Measurements from ENCODE around the gene MAML1.
"Not testable (repeated sequence)": the region's sequence is repeated elsewhere in the genome, so short reads cannot be mapped to it uniquely, and the experiment has no call there.

MAML1 gene

DNA sequence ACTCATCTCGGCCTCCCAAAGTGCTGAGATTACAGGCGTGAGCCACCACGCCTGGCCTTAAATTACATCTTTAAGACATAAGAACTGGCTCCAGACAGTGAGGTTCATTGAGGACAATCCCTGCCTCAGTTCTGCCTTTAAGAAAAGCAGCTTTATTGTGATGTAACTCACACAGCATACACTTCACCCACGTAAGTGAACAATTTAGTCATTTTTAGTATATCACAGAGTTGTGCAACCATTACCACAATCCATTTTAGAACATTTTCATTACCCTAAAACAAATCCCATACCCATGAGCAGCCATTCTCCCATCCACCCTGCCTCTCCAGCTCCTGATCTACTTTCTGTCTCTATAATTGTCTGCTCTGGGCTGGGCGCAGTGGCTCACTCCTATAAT is 37.2 kb downstream of the MAML1 start:
- no peak for DNase-seq

DNA sequence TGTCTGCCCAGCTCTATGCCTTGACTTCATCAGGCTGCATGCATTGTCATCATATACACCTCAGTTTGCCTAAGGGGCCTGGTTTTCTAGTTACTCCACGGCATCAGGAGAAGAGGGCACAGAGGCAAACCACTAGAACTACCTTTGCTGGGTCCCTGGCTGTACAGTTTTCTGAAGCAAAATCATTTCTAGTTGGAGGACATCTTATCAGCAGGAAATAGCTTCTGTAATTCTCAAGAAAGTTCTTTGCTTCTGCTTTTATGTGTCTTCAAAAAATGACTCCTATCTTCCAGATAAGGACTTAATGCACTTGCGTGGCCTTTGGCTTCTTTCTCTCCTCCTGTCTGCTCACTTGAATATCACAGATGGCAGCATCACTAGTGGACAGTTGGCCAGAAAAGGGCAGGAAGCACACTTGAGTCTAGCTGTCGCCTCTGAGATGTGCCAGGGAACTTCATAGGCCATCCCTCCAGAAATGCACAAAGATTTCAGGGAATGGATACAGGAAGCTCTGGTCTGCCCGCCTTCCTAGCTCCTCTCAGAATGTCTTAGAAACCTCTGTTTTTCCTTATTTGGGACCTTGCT is 38.8 kb downstream of the MAML1 start:
- DNase-seq: no peak

- no peak for DNase-seq
Measured at GRCh38 chr5:179772351-179772750, 39.7 kb downstream of the MAML1 start.

- no peak for DNase-seq
Measured at GRCh38 chr5:179773686-179774040, 41.0 kb downstream of the MAML1 start.

- no peak for DNase-seq
Measured at GRCh38 chr5:179774442-179774841, 41.8 kb downstream of the MAML1 start.

DNA sequence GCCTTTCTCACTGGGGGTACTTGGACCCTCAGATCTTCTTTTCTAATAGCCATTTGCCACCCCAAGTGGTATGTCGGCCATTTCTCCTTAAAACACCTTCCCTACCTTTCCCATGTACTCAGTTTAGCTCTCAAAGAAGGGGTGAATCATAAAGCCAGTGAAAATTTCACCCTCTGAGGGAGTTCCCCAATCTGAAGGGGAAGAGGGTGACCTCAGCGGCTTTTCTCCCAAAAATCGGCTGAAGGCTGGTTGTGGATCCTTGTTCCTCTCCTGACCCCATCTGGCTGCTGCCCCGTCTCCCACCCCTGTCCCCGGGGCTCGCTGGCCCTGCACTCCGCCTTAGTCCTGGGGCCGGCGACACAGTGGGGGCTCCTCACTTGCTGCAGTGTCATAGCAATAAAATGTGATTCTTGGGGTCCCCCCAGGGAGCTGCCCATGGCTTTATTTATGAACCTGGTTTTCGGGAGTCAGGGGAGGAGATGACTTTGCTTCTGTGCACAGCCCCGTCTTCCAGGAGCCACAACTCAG is 43.9 kb downstream of the MAML1 start:
- DNase-seq: no peak

DNA sequence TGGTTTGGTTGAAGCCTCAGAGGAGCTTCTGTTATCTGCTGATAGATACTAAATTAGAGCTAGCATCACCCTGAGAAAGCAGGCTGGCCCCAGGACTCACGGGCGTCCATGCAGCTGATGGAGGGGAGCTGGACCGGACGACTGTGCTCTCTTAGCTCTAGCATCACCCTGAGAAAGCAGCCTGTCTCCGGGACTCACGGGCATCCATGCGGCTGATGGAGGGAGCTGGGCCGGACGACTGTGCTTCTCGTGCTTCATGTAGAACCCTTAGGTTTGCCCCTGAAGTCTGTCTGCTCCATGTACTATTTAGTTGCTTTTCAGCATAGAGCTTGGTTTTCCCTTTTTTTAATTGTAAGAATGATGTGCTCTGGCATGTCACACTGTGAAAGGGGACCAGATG is 44.8 kb downstream of the MAML1 start:
- DNase-seq: no peak

DNA sequence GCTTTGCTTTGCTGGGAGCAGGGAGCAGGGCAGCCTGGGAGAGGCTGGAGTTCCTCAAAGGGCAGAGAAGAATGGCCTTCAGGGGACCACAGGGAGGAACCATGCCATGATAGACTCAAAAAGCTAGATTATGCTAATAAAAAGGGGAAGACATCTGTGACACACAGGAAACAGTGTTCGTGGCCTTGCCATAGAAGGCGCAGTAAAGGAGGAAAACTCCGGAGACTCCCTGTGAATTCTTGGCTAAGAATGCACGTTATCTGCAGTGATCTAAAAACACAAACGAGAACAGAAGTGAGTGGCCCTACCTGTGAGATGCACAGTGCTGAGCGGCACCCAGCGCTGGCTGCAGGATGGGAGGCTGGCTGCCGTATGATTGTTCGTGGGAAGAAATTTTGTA is 45.3 kb downstream of the MAML1 start:
- DNase-seq: no peak

DNA sequence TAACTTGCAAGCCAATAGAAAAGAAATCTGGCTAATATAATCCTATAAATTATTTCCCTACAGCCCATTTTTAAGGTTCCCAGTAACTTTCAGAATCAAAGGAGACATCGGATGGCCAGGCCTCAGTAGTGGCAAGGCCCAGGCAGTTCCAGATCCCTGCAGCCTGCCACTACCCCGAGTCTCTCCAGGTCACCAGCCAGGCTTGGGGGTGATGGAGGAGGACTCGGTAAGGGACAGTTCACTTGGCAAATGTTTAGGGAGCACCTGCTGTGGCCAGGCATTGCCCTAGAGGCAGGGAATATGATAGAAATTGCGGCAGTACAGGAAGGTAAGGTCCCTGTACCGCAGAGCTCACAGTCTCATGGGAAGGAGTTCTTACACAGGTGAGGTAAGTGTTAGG is 46.0 kb downstream of the MAML1 start:
- DNase-seq: no peak

- DNase-seq: no peak
Measured at GRCh38 chr5:179779826-179780225, 47.2 kb downstream of the MAML1 start.

- no peak for DNase-seq
Measured at GRCh38 chr5:179780362-179780761, 47.7 kb downstream of the MAML1 start.

DNA sequence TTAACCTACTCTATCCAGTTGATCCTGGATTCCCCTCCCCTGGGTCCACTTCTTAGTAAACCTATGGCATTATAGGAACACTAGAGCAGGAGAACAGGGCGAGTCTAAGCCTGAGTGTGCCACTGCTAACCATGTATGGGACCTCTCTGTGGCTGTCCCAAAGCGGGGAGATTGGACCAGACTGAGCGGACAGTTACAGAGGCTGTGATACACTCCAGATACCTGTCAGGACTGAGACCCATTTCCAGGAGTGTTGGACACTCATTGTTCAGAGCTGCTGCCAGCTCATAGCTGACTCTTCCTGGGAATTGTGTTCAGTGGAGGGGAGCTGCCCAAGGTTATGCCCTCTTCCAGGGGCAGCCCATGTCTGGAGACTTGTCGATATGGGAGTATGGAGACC is 49.2 kb downstream of the MAML1 start:
- no peak for DNase-seq

DNA sequence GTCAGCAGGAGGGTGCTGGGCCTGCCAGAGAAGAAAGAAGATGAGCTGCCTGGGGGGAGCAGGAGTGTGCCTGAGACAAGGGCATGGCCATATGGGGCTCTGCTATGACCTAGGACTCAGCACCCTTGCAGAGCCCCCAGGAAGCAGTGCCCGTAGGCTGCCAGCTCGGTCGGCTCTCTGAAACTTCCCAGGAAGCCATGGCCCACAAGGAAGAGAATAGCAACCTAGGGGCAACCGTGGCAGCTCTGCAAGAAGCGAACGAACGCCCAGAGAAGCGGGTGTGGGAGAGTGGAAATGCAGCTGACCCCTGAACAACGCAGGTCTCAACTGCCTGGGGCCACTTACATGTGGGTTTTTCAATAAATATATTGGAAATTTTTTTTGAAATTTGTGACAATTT is 50.5 kb downstream of the MAML1 start:
- no peak for DNase-seq

GRCh38 chr5:179786861-179787260 is 54.2 kb downstream of the MAML1 start:
- no peak for DNase-seq

GRCh38 chr5:179788193-179788854 is 55.7 kb downstream of the MAML1 start:
- DNase-seq: no peak

- DNase-seq: not testable (repeated sequence)
Measured at GRCh38 chr5:179789278-179789677, 56.7 kb downstream of the MAML1 start.

- DNase-seq: no peak
Measured at GRCh38 chr5:179791881-179792611, 59.4 kb downstream of the MAML1 start.

DNA sequence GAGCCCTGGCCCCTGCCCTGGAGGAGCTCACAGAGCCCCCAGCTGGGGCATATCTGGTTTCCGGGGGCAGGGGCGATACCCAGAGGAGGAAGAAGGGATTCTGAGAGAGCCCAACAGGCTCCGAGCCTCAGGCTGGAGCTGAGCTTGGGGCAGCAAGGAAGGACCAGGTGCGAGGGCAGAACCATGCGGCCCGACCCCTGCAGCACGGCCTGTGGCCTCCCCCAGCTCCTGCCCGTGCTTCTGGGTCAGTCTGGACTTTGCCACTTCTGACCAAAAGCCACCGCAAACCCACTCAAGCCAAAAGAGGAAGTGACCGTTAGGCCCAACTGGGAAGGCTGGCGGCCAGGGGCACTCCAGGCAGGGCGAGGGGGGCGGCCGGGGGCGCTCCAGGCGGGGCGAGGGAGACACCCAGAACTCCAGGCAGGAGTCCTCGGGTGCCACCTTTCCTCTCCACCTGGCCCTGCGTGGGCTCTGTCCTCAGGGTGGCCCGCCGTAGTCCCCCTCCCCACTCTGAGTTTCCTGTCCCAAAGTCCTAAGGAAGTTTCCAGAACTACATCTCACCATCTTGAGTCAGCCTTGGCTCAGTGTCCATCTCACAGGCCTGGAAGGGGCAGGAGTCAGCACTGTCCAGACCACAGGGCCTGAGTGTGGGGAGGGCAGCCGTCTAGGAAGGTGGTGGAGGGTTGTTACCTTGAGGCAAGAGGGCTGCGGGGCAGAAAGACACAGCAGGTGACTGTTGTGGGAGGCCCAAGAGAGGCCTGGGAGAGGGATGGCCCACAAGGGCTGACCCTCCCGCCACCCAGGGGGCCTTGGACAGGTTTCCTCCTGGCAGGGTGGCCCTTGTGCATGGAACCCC is 60.2 kb downstream of the MAML1 start:
- no peak for DNase-seq

- DNase-seq: peak; percentile 61
Measured at GRCh38 chr5:179793468-179794139, 61.0 kb downstream of the MAML1 start, which contains the start of gene LTC4S. Gene LTC4S (plus strand): TSS chr5:179793986. CDS start chr5:179794081, 95 bp downstream.

DNA sequence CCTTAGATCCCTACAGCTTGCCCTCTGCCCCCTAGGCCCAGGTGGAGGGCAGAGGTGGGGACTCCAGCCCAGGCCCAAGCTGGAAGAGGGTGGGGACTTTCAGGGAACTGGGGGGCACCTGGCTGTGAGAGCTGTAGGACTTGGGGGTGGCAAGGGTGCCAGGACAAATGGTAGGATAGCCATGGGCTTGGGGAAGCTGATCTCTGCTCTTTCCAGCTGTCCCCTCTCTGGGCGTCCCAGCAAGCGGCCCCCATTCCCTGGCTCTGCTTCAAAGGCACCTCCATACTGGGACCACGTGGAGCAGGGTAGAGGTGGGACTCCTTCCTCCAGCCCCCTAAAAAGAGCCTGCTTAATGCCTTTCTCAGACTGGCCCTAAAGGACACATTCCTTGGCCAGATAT is 61.5 kb downstream of the MAML1 start:
- DNase-seq: no peak

- DNase-seq: no peak
Measured at GRCh38 chr5:179794575-179794974, 62.0 kb downstream of the MAML1 start.

DNA sequence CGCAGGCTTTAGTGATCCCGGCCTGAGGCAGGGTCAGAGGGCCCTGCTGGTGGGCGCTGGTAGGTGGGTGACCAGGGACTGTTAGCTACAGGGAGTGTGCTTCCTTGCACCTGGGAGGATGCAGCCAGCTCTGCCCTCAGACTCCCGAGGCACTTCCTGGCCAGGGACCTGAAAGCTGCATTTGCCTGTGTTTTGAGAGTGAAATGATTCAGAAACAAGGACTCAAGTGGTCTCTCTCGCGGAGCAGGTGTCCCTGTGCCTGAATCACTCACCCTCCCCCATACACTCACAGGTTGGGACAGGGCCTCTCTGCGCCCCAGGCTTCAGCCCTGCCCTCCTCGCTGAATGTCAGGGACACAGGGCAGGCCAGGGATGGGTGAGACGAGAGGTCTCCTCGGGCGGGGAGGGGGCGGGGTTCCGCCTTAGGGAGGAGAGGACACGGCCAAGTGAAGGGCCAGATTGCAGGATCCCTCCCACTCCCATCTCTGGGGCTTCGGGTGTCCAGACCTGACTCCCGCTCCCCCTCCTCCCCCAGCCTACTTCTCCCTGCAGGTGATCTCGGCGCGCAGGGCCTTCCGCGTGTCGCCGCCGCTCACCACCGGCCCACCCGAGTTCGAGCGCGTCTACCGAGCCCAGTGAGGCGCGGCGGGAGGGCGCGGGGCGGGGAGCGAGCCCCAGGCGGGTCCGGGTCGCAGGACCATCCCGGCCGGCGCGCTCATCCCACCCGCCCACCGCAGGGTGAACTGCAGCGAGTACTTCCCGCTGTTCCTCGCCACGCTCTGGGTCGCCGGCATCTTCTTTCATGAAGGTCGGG is 62.6 kb downstream of the MAML1 start:
- no peak for DNase-seq

Data from CD4-positive, alpha-beta T cell treated with Interferon gamma for 1 hour (primary cell).